Thoracic aorta (tissue), 2 donors: ENCODE results near the gene SPAG9. TPM values are rescaled to one million over a fixed set of nuclear protein-coding genes. Genes with fewer than 3 reads are reported as not detected.

Source experiments
- ATAC-seq: fragments of 150-250 bp; one replicate; pipeline ENCODE4 v1.8.0; 2017; ENCODE audit warnings: low read depth; ENCODE audit not compliant: insufficient number of reproducible peaks, low FRiP score
- DNase-seq: peaks from one replicate; pipeline ENCODE4 v3.0.0-alpha.2; 2020; ENCODE audit warnings: low spot score
- H3K27ac ChIP-seq, 2 donors: fragments of 200-600 bp; sonication (generic); 1 replicate in 1 of 2; 2 replicates in 1 of 2; pipeline ENCODE4 v1.5.1; 2016; ENCODE audit warnings: mild to moderate bottlenecking in 2 of 2, moderate library complexity in 2 of 2
- H3K27me3 ChIP-seq: fragments of 200-600 bp; sonication (generic); replicated peaks from 2 replicates; pipeline ENCODE4 v1.6.0; 2016; ENCODE audit warnings: mild to moderate bottlenecking; ENCODE audit not compliant: insufficient read depth
- H3K36me3 ChIP-seq: fragments of 200-600 bp; sonication (generic); one replicate; pipeline ENCODE4 v1.5.1; 2016
- H3K4me1 ChIP-seq, 2 donors: fragments of 200-600 bp; sonication (generic); 1 replicate in 1 of 2; 2 replicates in 1 of 2; pipeline versions ENCODE4 v1.5.1 to v1.6.0; 2016; ENCODE audit warnings: low read depth in 2 of 2, mild to moderate bottlenecking in 1 of 2; ENCODE audit not compliant: control insufficient read depth in 1 of 2
- H3K4me3 ChIP-seq: fragments of 200-600 bp; sonication (generic); 2 replicates; pipeline ENCODE4 v1.5.1; 2016; ENCODE audit warnings: mild to moderate bottlenecking
- H3K9me3 ChIP-seq: fragments of 200-600 bp; sonication (generic); 2 replicates; pipeline ENCODE4 v1.5.1; 2016
- total RNA-seq, 2 donors: library from RNA; depleted of rRNA; stranded (reverse); fragments of >200 nt; gene quantifications; one replicate each; pipeline versions ENCODE4 v1.1.0 to v1.2.3, GENCODE V29; 2016
- TF ChIP-seq, protein P1 (sequence below): fragments of 200-600 bp; sonication (generic); IDR thresholded peaks from one replicate; pipeline ENCODE4 v1.5.1; 2019; ENCODE audit warnings: antibody characterized with exemption

SPAG9 gene
- total RNA-seq, 2 donors from 2014 or later, result 105 to 162 TPM

DNA sequence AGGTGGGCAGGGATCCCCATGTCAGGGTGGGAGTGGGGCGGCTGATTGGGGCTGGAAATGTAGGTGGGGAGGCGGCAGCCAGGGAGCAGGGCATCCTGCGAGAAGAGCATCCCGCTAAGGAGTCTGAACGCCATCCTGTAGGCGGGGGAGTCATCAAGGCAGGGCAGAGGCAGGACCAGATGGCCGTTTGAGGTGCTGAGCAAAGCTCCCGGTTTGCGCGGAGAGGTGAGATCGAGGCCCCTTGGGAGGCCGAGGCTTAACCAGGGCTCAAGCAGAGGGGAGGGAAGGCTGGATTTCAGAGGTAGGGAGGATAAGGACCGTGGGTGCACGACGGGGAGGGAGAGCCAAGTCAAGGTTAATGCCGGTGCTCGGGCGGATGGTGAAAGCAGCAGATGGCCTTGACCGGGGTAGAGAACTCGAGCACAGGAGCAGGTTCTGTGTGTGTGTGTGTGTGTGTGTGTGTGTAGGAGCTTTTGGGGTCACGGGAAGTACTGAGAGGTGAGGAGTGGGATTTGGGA is 45.1 kb upstream of the SPAG9 start:
- peaks cover 28% of the 10 kb centered on the region for H3K36me3 ChIP-seq
- peak overlapping the region; percentile 99 for H3K4me3 ChIP-seq
- H3K9me3 ChIP-seq, result no peaks in the 10 kb centered on the region
- peak overlapping the region; percentile 95 to 97 for H3K27ac ChIP-seq
- TF ChIP-seq, protein P1, sequence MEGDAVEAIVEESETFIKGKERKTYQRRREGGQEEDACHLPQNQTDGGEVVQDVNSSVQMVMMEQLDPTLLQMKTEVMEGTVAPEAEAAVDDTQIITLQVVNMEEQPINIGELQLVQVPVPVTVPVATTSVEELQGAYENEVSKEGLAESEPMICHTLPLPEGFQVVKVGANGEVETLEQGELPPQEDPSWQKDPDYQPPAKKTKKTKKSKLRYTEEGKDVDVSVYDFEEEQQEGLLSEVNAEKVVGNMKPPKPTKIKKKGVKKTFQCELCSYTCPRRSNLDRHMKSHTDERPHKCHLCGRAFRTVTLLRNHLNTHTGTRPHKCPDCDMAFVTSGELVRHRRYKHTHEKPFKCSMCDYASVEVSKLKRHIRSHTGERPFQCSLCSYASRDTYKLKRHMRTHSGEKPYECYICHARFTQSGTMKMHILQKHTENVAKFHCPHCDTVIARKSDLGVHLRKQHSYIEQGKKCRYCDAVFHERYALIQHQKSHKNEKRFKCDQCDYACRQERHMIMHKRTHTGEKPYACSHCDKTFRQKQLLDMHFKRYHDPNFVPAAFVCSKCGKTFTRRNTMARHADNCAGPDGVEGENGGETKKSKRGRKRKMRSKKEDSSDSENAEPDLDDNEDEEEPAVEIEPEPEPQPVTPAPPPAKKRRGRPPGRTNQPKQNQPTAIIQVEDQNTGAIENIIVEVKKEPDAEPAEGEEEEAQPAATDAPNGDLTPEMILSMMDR, result no peak
- ATAC-seq (peak; percentile 4), DNase-seq (no peak)
- H3K4me1 ChIP-seq, result peaks cover 14% of the 10 kb centered on the region in 2 donors
- no peaks in the 10 kb centered on the region for H3K27me3 ChIP-seq

DNA sequence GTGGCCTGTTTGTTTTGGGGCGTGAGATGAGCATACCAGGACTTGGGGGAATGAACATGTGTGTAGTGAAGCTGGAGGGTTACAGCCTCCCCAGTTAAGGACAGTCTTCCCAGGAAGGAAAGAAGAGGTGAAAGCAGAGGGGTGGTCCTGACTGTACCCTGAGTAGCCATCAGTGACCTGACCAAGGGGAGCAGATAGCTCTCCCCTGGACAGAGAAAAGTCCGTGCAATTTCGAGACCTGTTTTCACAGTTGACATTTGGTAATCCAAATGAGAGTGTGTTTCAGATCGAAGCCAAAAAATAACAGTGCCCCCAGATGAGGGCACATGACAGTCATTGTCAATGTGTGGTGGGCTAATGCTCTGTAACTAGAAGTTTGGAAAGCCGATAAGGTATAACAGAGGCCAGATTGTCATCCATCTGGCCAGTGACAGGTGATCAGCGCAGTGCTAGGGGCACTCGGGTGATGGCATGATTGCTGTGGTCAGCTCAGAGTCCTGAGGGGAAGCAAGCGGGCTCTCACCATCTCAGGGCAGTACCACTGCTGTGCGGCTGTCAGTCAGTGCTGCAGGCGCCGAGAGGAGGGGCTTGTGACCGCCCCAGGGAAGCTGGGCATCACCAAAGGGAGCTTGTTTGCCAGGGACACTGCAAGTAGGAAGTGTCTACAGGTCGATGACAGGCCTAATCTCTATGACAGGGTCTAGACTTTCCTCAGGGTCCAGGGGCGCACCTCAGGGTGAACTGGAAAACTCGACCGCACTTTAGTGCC is 44.4 kb upstream of the SPAG9 start:
- DNase-seq, result no peak
- Histone ChIP-seq H3K36me3 (peaks cover 24% of the 10 kb centered on the region), H3K4me3 (peak overlapping the region; percentile 99), H3K4me1 (peaks cover 14% of the 10 kb centered on the region in 2 donors), H3K27me3 (no peaks in the 10 kb centered on the region), H3K9me3 (no peaks in the 10 kb centered on the region), H3K27ac (peak overlapping the region; percentile 95 to 97)
- TF ChIP-seq, protein P1, result no peak
- no peak for ATAC-seq

DNA sequence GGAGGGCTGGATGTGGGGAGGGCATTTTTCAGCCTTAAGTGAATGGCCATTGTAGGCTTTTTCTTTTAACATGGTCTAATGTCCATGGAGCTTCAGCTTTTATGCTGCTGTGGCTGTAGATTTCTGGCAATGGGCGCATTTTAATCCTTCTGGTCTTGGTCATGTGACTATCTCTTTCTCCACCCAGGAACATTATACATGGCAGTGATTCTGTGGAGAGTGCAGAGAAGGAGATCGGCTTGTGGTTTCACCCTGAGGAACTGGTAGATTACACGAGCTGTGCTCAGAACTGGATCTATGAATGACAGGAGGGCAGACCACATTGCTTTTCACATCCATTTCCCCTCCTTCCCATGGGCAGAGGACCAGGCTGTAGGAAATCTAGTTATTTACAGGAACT is 40.9 kb upstream of the SPAG9 start:
- Histone ChIP-seq H3K36me3 (peaks cover 14% of the 10 kb centered on the region), H3K4me3 (no peak overlapping the region), H3K27me3 (no peaks in the 10 kb centered on the region), H3K9me3 (no peaks in the 10 kb centered on the region), H3K27ac (no peak overlapping the region), H3K4me1 (peaks cover 4 to 7% of the 10 kb centered on the region in 2 donors)
- DNase-seq (no peak), ATAC-seq (no peak)
- TF ChIP-seq, protein P1, result no peak

DNA sequence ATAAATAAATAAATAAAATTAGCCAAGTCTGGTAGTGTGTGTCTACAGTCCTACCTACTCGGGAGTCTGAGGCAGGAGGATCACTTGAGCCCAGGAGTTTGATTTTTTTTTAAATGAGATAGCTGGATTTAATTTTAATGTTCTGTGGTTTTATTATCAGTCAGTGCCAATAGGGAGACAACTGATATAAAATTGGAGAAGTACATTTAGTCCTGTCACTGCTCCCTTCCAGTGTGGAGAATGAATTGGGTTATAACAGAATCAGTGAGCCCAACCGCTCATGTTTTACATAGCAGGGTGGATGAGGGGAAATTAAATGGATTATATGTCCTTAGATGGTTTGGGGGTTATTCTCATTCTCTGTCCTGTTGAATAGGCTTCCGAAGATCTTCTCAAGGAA is 38.9 kb upstream of the SPAG9 start:
- H3K9me3 ChIP-seq, result no peaks in the 10 kb centered on the region
- no peak overlapping the region for H3K27ac ChIP-seq
- DNase-seq, result no peak
- H3K4me1 ChIP-seq, result peaks cover 0 to 3% of the 10 kb centered on the region in 2 donors
- no peak for ATAC-seq
- no peaks in the 10 kb centered on the region for H3K27me3 ChIP-seq
- TF ChIP-seq, protein P1, result no peak
- peaks cover 14% of the 10 kb centered on the region for H3K36me3 ChIP-seq
- no peak overlapping the region for H3K4me3 ChIP-seq

DNA sequence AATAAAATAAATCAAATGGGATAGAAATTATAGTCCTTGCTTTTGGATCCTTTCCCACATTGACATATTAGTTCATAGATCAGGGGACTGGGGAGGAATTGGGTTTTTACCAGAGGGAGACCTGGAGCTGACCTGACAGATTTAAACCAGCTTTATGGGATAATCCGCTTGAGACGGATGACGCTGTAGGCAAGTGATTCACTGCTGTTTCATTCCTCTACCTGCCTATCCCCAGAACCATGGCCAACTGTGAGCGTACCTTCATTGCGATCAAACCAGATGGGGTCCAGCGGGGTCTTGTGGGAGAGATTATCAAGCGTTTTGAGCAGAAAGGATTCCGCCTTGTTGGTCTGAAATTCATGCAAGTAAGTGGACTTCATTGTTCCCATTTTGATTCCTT is 34.7 kb upstream of the SPAG9 start:
- DNase-seq, result no peak
- no peak for ATAC-seq
- Histone ChIP-seq H3K36me3 (no peaks in the 10 kb centered on the region), H3K27ac (no peak overlapping the region), H3K4me1 (peaks cover 0 to 22% of the 10 kb centered on the region in 2 donors), H3K9me3 (no peaks in the 10 kb centered on the region), H3K27me3 (no peaks in the 10 kb centered on the region), H3K4me3 (no peak overlapping the region)
- TF ChIP-seq, protein P1, result no peak
